C4-2B (cell line): Measurements from ENCODE around the gene FBXO42.

Experiments used
- ZFX ChIP-seq: fragments of 450-650 bp; IDR thresholded peaks from 2 replicates; pipeline ENCODE4 v1.6.1; 2017
- TF ChIP-seq, protein P1 (sequence below): fragments of 450-650 bp; conservative IDR thresholded peaks from 2 replicates; pipeline ENCODE4 v1.5.1; 2017; ENCODE audit warnings: mild to moderate bottlenecking

DNA sequence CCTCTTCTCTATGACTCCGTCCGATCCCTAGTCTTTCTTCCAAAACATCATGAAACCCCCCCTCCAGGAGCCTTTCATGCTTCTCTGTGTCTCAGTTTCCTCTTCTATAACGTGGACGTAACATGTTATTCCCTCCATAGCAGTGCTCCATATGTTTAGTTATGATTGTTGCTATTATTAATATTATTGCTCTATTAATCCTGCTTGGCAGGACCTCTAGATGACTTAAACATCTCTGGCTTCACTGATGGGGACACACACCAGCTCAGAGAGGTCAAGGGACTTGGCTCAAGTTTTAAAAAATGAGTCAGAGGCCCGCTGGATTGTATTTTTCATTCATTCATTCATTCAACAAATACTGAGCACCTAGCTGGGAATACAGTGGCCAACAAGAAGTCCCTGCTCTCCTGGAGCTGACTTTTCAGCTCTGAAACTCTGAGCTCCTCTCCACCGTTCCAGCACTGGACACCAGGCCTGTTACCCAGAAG lies 114.9 kb downstream of the FBXO42 start:
- TF ChIP-seq, protein P1, sequence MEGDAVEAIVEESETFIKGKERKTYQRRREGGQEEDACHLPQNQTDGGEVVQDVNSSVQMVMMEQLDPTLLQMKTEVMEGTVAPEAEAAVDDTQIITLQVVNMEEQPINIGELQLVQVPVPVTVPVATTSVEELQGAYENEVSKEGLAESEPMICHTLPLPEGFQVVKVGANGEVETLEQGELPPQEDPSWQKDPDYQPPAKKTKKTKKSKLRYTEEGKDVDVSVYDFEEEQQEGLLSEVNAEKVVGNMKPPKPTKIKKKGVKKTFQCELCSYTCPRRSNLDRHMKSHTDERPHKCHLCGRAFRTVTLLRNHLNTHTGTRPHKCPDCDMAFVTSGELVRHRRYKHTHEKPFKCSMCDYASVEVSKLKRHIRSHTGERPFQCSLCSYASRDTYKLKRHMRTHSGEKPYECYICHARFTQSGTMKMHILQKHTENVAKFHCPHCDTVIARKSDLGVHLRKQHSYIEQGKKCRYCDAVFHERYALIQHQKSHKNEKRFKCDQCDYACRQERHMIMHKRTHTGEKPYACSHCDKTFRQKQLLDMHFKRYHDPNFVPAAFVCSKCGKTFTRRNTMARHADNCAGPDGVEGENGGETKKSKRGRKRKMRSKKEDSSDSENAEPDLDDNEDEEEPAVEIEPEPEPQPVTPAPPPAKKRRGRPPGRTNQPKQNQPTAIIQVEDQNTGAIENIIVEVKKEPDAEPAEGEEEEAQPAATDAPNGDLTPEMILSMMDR, result no peak
- TF ChIP-seq ZFX, result no peak
